H9 (cell line): ENCODE measurements around the gene PHYHIPL. TPM values are rescaled to one million over a fixed set of nuclear protein-coding genes. Genes with fewer than 3 reads are reported as not detected.

Experiments used
- DNase-seq: peaks from one replicate; pipeline ENCODE4 v3.0.0-alpha.2; 2017
- H2AFZ ChIP-seq: one replicate; pipeline ENCODE4 v1.6.1; 2013; ENCODE audit warnings: mild to moderate bottlenecking, low read length, control low read depth, moderate library complexity
- H2AK5ac ChIP-seq: 2 replicates; pipeline ENCODE4 v1.6.1; 2013; ENCODE audit warnings: low read length, control low read depth, mixed read lengths; ENCODE audit not compliant: insufficient read length
- H2BK120ac ChIP-seq: one replicate; pipeline ENCODE4 v1.6.1; 2013; ENCODE audit warnings: low read depth, mild to moderate bottlenecking, low read length, control low read depth, inconsistent platforms; ENCODE audit not compliant: poor library complexity, severe bottlenecking
- H2BK12ac ChIP-seq: 2 replicates; pipeline ENCODE4 v1.6.1; 2013; ENCODE audit warnings: low read length, control low read depth, mixed read lengths, low read depth; ENCODE audit not compliant: insufficient read length
- H2BK15ac ChIP-seq: 2 replicates; pipeline ENCODE4 v1.6.1; 2013; ENCODE audit warnings: low read depth, low read length, control low read depth
- H2BK20ac ChIP-seq: one replicate; pipeline ENCODE4 v1.6.1; 2013; ENCODE audit warnings: low read depth, mild to moderate bottlenecking, low read length, control low read depth, inconsistent platforms; ENCODE audit not compliant: poor library complexity, severe bottlenecking
- H2BK5ac ChIP-seq: 2 replicates; pipeline ENCODE4 v1.6.1; 2013; ENCODE audit warnings: low read length, control low read depth, mixed read lengths; ENCODE audit not compliant: insufficient read length
- H3K14ac ChIP-seq: 2 replicates; pipeline ENCODE4 v1.6.1; 2013; ENCODE audit warnings: low read length, control low read depth; ENCODE audit not compliant: insufficient read depth
- H3K18ac ChIP-seq: 2 replicates; pipeline ENCODE4 v1.6.1; 2013; ENCODE audit warnings: low read depth, mild to moderate bottlenecking, mixed read lengths, low read length, control low read depth; ENCODE audit not compliant: insufficient read length
- H3K23ac ChIP-seq: 2 replicates; pipeline ENCODE4 v1.6.1; 2013; ENCODE audit warnings: low read length, control low read depth, mixed read lengths, low read depth; ENCODE audit not compliant: insufficient read length
- H3K23me2 ChIP-seq: 2 replicates; pipeline ENCODE4 v1.6.1; 2013; ENCODE audit warnings: low read depth, mild to moderate bottlenecking, mixed read lengths, low read length, control low read depth; ENCODE audit not compliant: insufficient read length, poor library complexity, severe bottlenecking
- H3K27ac ChIP-seq: 2 replicates; pipeline ENCODE4 v1.5.1; 2013; ENCODE audit warnings: low read length, control low read depth, mixed read lengths, low read depth; ENCODE audit not compliant: insufficient read length
- H3K27me3 ChIP-seq: 2 replicates; pipeline ENCODE4 v1.6.1; 2013; ENCODE audit warnings: low read length, control low read depth, inconsistent platforms; ENCODE audit not compliant: insufficient read depth
- H3K4ac ChIP-seq: 2 replicates; pipeline ENCODE4 v1.6.1; 2013; ENCODE audit warnings: low read depth, mild to moderate bottlenecking, control low read depth, inconsistent platforms, low read length, moderate library complexity
- H3K4me1 ChIP-seq: 2 replicates; pipeline ENCODE4 v1.6.1; 2013; ENCODE audit warnings: low read length, control low read depth, inconsistent platforms; ENCODE audit not compliant: insufficient read depth
- H3K4me2 ChIP-seq: 2 replicates; pipeline ENCODE4 v1.6.1; 2013; ENCODE audit warnings: low read length, control low read depth, mixed read lengths; ENCODE audit not compliant: insufficient read length, insufficient read depth
- H3K56ac ChIP-seq: 2 replicates; pipeline ENCODE4 v1.6.1; 2013; ENCODE audit warnings: low read depth, mild to moderate bottlenecking, mixed read lengths, low read length, control low read depth; ENCODE audit not compliant: insufficient read length
- H3K79me1 ChIP-seq: 2 replicates; pipeline ENCODE4 v1.6.1; 2013; ENCODE audit warnings: low read depth, mild to moderate bottlenecking, moderate library complexity, low read length, control low read depth, inconsistent platforms; ENCODE audit not compliant: insufficient read depth, poor library complexity, severe bottlenecking
- H3K79me2 ChIP-seq: 2 replicates; pipeline ENCODE4 v1.6.1; 2013; ENCODE audit warnings: low read length, control low read depth, inconsistent platforms; ENCODE audit not compliant: insufficient read depth
- H3K9ac ChIP-seq: 2 replicates; pipeline ENCODE4 v1.6.1; 2013; ENCODE audit warnings: low read length, control low read depth, mixed read lengths; ENCODE audit not compliant: insufficient read length; ENCODE audit errors: extremely low read depth
- H3K9me3 ChIP-seq: one replicate; pipeline ENCODE4 v1.6.1; 2013; ENCODE audit warnings: low read depth, low read length, inconsistent platforms; ENCODE audit not compliant: control insufficient read depth
- H3T11ph ChIP-seq: one replicate; pipeline ENCODE4 v1.6.1; 2013; ENCODE audit warnings: mild to moderate bottlenecking, low read length, control low read depth, inconsistent platforms
- H4K20me1 ChIP-seq: one replicate; pipeline ENCODE4 v1.6.1; 2013; ENCODE audit not compliant: control insufficient read depth, insufficient read length, insufficient read depth
- H4K5ac ChIP-seq: 2 replicates; pipeline ENCODE4 v1.6.1; 2013; ENCODE audit warnings: low read depth, mild to moderate bottlenecking, mixed read lengths, low read length, control low read depth; ENCODE audit not compliant: insufficient read length
- H4K8ac ChIP-seq: replicated peaks from 2 replicates; pipeline ENCODE4 v1.6.1; 2013; ENCODE audit warnings: low read length, control low read depth, mixed read lengths, low read depth; ENCODE audit not compliant: insufficient read length
- H4K91ac ChIP-seq: 2 replicates; pipeline ENCODE4 v1.6.1; 2013; ENCODE audit warnings: low read depth, mild to moderate bottlenecking, moderate library complexity, mixed read lengths, low read length, control low read depth; ENCODE audit not compliant: insufficient read length
- H3K27ac Mint-ChIP-seq, 3 experiments: 2 replicates in 2 of 3; 3 replicates in 1 of 3; pipeline ENCODE4 v1.8.0; 2020 to 2021; ENCODE audit warnings: mixed read lengths in 3 of 3, mild to moderate bottlenecking in 1 of 3, moderate library complexity in 1 of 3
- H3K27me3 Mint-ChIP-seq: 2 replicates; pipeline ENCODE4 v1.8.0; 2021; ENCODE audit warnings: low read depth, mild to moderate bottlenecking, moderate library complexity, mixed read lengths
- H3K36me3 Mint-ChIP-seq, 3 experiments: 2 replicates in 2 of 3; 3 replicates in 1 of 3; pipeline ENCODE4 v1.8.0; 2020 to 2021; ENCODE audit warnings: low read depth in 3 of 3, mixed read lengths in 3 of 3; ENCODE audit not compliant: insufficient read depth in 1 of 3
- H3K4me1 Mint-ChIP-seq, 2 experiments: 2 replicates each; pipeline ENCODE4 v1.8.0; 2020; ENCODE audit warnings: mixed read lengths in 2 of 2
- H3K4me3 Mint-ChIP-seq, 2 experiments: 2 replicates in 1 of 2; 3 replicates in 1 of 2; pipeline ENCODE4 v1.8.0; 2020 to 2021; ENCODE audit warnings: mild to moderate bottlenecking in 2 of 2, mixed read lengths in 2 of 2, moderate library complexity in 1 of 2
- H3K9me3 Mint-ChIP-seq, 2 experiments: 2 replicates in 1 of 2; 3 replicates in 1 of 2; pipeline ENCODE4 v1.8.0; 2020; ENCODE audit warnings: mild to moderate bottlenecking in 2 of 2, mixed read lengths in 2 of 2, moderate library complexity in 1 of 2
- CTCF ChIP-seq: fragments of 200-600 bp; sonication (generic); conservative IDR thresholded peaks from 3 replicates; pipeline ENCODE4 v1.8.0; 2021; ENCODE audit warnings: antibody characterized with exemption, mild to moderate bottlenecking
- total RNA-seq: library from RNA; stranded (reverse); gene quantifications from 2 replicates; pipeline ENCODE4 v1.2.1, GENCODE V29; 2021

PHYHIPL gene
- total RNA-seq, 1 experiment from 2014 or later: 0.44 TPM

- no peak overlapping the region for H3K4ac ChIP-seq
- H3K27ac ChIP-seq: no peak overlapping the region
- H3K18ac ChIP-seq: no peak overlapping the region
- H2BK5ac ChIP-seq: no peak overlapping the region
- H4K5ac ChIP-seq: no peak overlapping the region
- no peaks in the 10 kb centered on the region for H4K20me1 ChIP-seq
- no peak for DNase-seq
- H3T11ph ChIP-seq: no peak overlapping the region
- H3K4me3 Mint-ChIP-seq: no peak overlapping the region
- H2AK5ac ChIP-seq: no peak overlapping the region
- no peak overlapping the region for H4K91ac ChIP-seq
- no peak overlapping the region for H2BK20ac ChIP-seq
- H3K36me3 Mint-ChIP-seq: no peaks in the 10 kb centered on the region
- TF ChIP-seq CTCF: peak; percentile 75
- no peaks in the 10 kb centered on the region for H3K79me1 ChIP-seq
- H2AFZ ChIP-seq: no peak overlapping the region
- H3K9me3 Mint-ChIP-seq: peaks cover 0 to 3% of the 10 kb centered on the region in 2 experiments; a peak in 1 of 5 replicates
- H3K27me3 ChIP-seq: no peaks in the 10 kb centered on the region
- H3K27me3 Mint-ChIP-seq: no peaks in the 10 kb centered on the region
- no peaks in the 10 kb centered on the region for H3K4me1 ChIP-seq
- H3K23ac ChIP-seq: no peak overlapping the region
- no peaks in the 10 kb centered on the region for H3K4me1 Mint-ChIP-seq
- no peak overlapping the region for H3K4me2 ChIP-seq
- H3K27ac Mint-ChIP-seq: no peak overlapping the region
- H2BK12ac ChIP-seq: no peak overlapping the region
- no peak overlapping the region for H4K8ac ChIP-seq
- no peaks in the 10 kb centered on the region for H3K23me2 ChIP-seq
- H3K9me3 ChIP-seq: no peaks in the 10 kb centered on the region
- no peak overlapping the region for H2BK15ac ChIP-seq
- no peak overlapping the region for H3K9ac ChIP-seq
- H3K79me2 ChIP-seq: no peaks in the 10 kb centered on the region
- H3K14ac ChIP-seq: no peak overlapping the region
- H2BK120ac ChIP-seq: no peak overlapping the region
- H3K56ac ChIP-seq: no peak overlapping the region
Observed at GRCh38 chr10:59234816-59235429, 58.5 kb downstream of the PHYHIPL start.
